ENCODE data around the gene SEMA6A. TPM values are rescaled to one million over a fixed set of nuclear protein-coding genes. Genes with fewer than 3 reads are reported as not detected.

SEMA6A gene
- total RNA-seq, 2 experiments from 2014 or later, result not detected

DNA sequence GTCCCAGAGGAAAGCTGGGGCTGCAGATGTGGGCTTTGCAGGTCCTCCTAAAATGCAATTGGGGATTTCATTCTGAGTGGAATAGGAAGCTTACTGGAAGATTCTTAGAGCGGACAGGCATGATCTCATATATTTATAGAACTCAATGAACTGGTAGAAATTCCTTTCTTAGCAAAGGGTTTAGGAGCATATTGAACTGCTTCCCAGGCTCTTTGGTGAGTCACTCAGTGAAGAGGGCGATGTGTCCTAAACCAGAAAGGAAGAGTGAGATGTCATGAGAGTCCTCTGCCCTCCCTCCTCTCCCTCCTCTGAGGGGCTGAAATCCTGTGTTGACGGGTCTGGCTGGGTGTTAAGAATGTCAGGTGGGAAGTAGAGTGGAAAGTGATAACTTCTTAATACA, 26.3 kb upstream of the SEMA6A start:
- ATAC-seq (ENCODE audit: poor library complexity) (no peak), DNase-seq (no peak)
- no peaks in the 10 kb centered on the region for H3K9me3 Mint-ChIP-seq
- H3K9me3 ChIP-seq (ENCODE audit: control insufficient read depth in 1 of 2, insufficient read depth in 1 of 2, low read length in 2 of 2), result no peaks in the 10 kb centered on the region
- intact Hi-C loops (cut with DNase I, micrococcal nuclease), result no loop called here
- no peaks in the 10 kb centered on the region for H3K36me3 Mint-ChIP-seq (ENCODE audit: low read depth)
- H3K27ac Mint-ChIP-seq, result no peak overlapping the region
- H3K4me1 ChIP-seq (ENCODE audit: insufficient read depth, low read length), result no peaks in the 10 kb centered on the region
- CTCF ChIA-PET, result no interaction called here
- no peak overlapping the region for H3K4me3 Mint-ChIP-seq
- H3K4me1 Mint-ChIP-seq (ENCODE audit: low read depth), result no peaks in the 10 kb centered on the region
- no peaks in the 10 kb centered on the region for H3K36me3 ChIP-seq (ENCODE audit: insufficient read depth, low read length)
- H3K27me3 Mint-ChIP-seq, result peaks cover 11% of the 10 kb centered on the region
- no peak overlapping the region for H3K4me3 ChIP-seq (ENCODE audit: low read length)
- peaks cover 2 to 7% of the 10 kb centered on the region in 2 experiments for H3K27me3 ChIP-seq (ENCODE audit: control insufficient read depth in 1 of 2, insufficient read depth in 2 of 2, low read length in 2 of 2)
- TF ChIP-seq, protein P1, sequence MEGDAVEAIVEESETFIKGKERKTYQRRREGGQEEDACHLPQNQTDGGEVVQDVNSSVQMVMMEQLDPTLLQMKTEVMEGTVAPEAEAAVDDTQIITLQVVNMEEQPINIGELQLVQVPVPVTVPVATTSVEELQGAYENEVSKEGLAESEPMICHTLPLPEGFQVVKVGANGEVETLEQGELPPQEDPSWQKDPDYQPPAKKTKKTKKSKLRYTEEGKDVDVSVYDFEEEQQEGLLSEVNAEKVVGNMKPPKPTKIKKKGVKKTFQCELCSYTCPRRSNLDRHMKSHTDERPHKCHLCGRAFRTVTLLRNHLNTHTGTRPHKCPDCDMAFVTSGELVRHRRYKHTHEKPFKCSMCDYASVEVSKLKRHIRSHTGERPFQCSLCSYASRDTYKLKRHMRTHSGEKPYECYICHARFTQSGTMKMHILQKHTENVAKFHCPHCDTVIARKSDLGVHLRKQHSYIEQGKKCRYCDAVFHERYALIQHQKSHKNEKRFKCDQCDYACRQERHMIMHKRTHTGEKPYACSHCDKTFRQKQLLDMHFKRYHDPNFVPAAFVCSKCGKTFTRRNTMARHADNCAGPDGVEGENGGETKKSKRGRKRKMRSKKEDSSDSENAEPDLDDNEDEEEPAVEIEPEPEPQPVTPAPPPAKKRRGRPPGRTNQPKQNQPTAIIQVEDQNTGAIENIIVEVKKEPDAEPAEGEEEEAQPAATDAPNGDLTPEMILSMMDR (IDR thresholded peaks at IDR 0.05), result no peak
- no peak overlapping the region for H3K27ac ChIP-seq (ENCODE audit: low read depth in 1 of 2, low read length in 2 of 2)
- POLR2A ChIA-PET, result no interaction called here

DNA sequence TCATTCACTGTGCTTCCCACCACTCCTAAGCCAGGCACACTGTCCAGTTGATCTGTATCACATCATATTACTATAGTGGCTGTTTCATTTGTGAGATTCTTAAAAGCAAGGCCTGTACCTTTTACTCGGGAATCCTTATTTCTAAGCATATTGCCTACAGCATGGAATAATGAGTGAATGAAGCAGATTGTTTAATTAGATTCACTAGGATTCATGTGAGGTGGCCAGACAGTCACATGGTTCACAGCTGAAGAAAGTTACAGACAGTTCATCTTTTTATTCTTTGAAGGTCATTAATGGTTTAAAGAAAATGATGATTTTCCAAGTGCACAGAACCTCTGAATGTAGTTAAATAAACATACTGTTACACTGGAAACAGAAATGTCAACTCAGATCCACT, 24.3 kb upstream of the SEMA6A start:
- Mint-ChIP-seq H3K4me1 (ENCODE audit: low read depth) (no peaks in the 10 kb centered on the region), H3K27me3 (peaks cover 11% of the 10 kb centered on the region), H3K27ac (no peak overlapping the region), H3K4me3 (no peak overlapping the region), H3K36me3 (ENCODE audit: low read depth) (no peaks in the 10 kb centered on the region), H3K9me3 (no peaks in the 10 kb centered on the region)
- Histone ChIP-seq H3K27me3 (ENCODE audit: control insufficient read depth in 1 of 2, insufficient read depth in 2 of 2, low read length in 2 of 2) (peaks cover 2 to 7% of the 10 kb centered on the region in 2 experiments), H3K36me3 (ENCODE audit: insufficient read depth, low read length) (no peaks in the 10 kb centered on the region), H3K4me1 (ENCODE audit: insufficient read depth, low read length) (no peaks in the 10 kb centered on the region), H3K4me3 (ENCODE audit: low read length) (no peak overlapping the region), H3K27ac (ENCODE audit: low read depth in 1 of 2, low read length in 2 of 2) (no peak overlapping the region), H3K9me3 (ENCODE audit: control insufficient read depth in 1 of 2, insufficient read depth in 1 of 2, low read length in 2 of 2) (no peaks in the 10 kb centered on the region)
- POLR2A ChIA-PET, result no interaction called here
- intact Hi-C loops (cut with DNase I, micrococcal nuclease), result no loop called here
- ATAC-seq (ENCODE audit: poor library complexity), result no peak
- CTCF ChIA-PET, result no interaction called here
- TF ChIP-seq, protein P1 (IDR thresholded peaks at IDR 0.05), result no peak
- no peak for DNase-seq

DNA sequence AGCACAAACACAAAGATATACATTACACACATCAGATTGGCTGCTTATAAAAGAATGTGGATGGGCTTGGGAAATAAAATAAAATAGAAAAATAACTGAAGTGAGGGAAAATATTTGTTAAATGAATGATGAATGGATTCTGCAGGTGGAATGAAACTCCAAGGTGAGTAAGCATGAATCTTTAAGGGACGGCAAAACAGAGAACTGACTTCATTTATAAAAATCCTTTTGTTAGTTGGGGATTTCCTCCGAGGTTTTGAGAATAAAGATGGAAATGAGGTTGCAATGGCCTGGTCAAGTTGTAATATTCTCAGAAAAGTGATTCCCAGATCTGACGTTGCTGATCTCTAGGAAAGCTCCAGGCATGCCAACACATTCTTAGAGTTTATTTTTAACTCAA, 20.9 kb upstream of the SEMA6A start:
- Mint-ChIP-seq H3K4me3 (no peak overlapping the region), H3K36me3 (ENCODE audit: low read depth) (no peaks in the 10 kb centered on the region), H3K27ac (no peak overlapping the region), H3K27me3 (peaks cover 9% of the 10 kb centered on the region), H3K4me1 (ENCODE audit: low read depth) (no peaks in the 10 kb centered on the region), H3K9me3 (peaks cover 3% of the 10 kb centered on the region)
- ATAC-seq (ENCODE audit: poor library complexity) (no peak), DNase-seq (no peak)
- Histone ChIP-seq H3K36me3 (ENCODE audit: insufficient read depth, low read length) (no peaks in the 10 kb centered on the region), H3K4me1 (ENCODE audit: insufficient read depth, low read length) (no peaks in the 10 kb centered on the region), H3K27me3 (ENCODE audit: control insufficient read depth in 1 of 2, insufficient read depth in 2 of 2, low read length in 2 of 2) (peaks cover 0 to 2% of the 10 kb centered on the region in 2 experiments), H3K27ac (ENCODE audit: low read depth in 1 of 2, low read length in 2 of 2) (no peak overlapping the region), H3K4me3 (ENCODE audit: low read length) (no peak overlapping the region), H3K9me3 (ENCODE audit: control insufficient read depth in 1 of 2, insufficient read depth in 1 of 2, low read length in 2 of 2) (no peaks in the 10 kb centered on the region)
- intact Hi-C loops (cut with DNase I, micrococcal nuclease), result no loop called here
- ChIA-PET POLR2A (no interaction called here), CTCF (interaction anchor here (1.1 kb wide), 1 partner anchor 15 kb away, joined by 3 read pairs; no protein-coding TSS in a partner anchor)
- TF ChIP-seq, protein P1 (IDR thresholded peaks at IDR 0.05), result no peak
